SK-MEL-5 (cell line): ENCODE results near the gene GPALPP1. TPM values are rescaled to one million over a fixed set of nuclear protein-coding genes. Genes with fewer than 3 reads are reported as not detected.
"Not testable (repeated sequence)": the region's sequence is repeated elsewhere in the genome, so short reads cannot be mapped to it uniquely, and the experiment has no call there.

Experiments used
- DNase-seq: peaks from one replicate; pipeline ENCODE4 v3.0.0-alpha.2; 2016; ENCODE audit warnings: low read depth, low spot score
- in situ Hi-C: cut with HindIII; loops from 2 replicates; pipeline ENCODE4 v1.10.0; 2016; ENCODE audit warnings: low sequenced_read_pairs, high pct_unique_total_duplicates, low pct_unique_long_range_greater_than_20kb
- small RNA-seq, 2 experiments: library from RNA; depleted of rRNA; stranded (forward); fragments of <200 nt; gene quantifications; one replicate each; pipeline ENCODE3, GENCODE V24; 2014
- total RNA-seq: library from RNA; depleted of rRNA; stranded (reverse); fragments of >200 nt; shearing (Covaris generic); gene quantifications from 2 replicates; pipeline ENCODE4 v1.2.3, GENCODE V29; 2014; rRNA removed

Gene GPALPP1
- total RNA-seq, 1 experiment from 2014 or later: 11.1 TPM

GRCh38 chr13:45048890-45049407 is 59.6 kb downstream of the GPALPP1 start:
- in situ Hi-C loops: no loop called here
- no peak for DNase-seq

- DNase-seq: no peak
- in situ Hi-C loops: no loop called here
These were observed 60.1 kb downstream of the GPALPP1 start for GRCh38 chr13:45049478-45049877.

- in situ Hi-C loops: no loop called here
- no peak for DNase-seq
These were observed 62.0 kb downstream of the GPALPP1 start for GRCh38 chr13:45051315-45051714.

GRCh38 chr13:45055198-45055901 is 66.0 kb downstream of the GPALPP1 start:
- peak; percentile 60 for DNase-seq
- in situ Hi-C loops: no loop called here

GRCh38 chr13:45055902-45056648 is 66.7 kb downstream of the GPALPP1 start:
- in situ Hi-C loops: no loop called here
- peak; percentile 78 for DNase-seq

DNA sequence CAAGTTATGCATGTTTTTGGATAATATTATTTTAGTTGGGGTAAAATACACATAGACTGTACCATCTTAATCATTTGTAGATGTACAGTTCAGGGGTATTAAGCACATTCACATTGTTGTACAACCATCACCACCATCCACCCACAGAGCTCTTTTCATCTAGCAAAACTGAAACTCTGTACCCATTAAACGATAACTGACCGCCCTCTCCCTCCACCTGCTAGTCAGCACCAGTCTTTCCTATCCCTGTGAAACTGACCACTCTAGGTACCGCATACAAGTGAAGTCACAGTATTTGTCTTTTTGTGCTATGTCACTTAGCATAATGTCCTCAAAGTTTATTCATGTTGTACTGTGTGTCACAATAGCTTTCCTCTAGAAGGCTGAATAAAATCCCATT is 70.7 kb downstream of the GPALPP1 start:
- DNase-seq: no peak
- in situ Hi-C loops: no loop called here

GRCh38 chr13:45063261-45063860 is 74.0 kb downstream of the GPALPP1 start:
- in situ Hi-C loops: no loop called here
- no peak for DNase-seq

- DNase-seq, in situ Hi-C loops: not testable (repeated sequence)
These were observed 74.6 kb downstream of the GPALPP1 start for GRCh38 chr13:45063889-45064288.

- DNase-seq: no peak
- in situ Hi-C loops: no loop called here
These were observed 75.6 kb downstream of the GPALPP1 start for GRCh38 chr13:45064889-45065288.

GRCh38 chr13:45068036-45069001 is 79.0 kb downstream of the GPALPP1 start:
- DNase-seq: no peak
- in situ Hi-C loops: no loop called here

DNA sequence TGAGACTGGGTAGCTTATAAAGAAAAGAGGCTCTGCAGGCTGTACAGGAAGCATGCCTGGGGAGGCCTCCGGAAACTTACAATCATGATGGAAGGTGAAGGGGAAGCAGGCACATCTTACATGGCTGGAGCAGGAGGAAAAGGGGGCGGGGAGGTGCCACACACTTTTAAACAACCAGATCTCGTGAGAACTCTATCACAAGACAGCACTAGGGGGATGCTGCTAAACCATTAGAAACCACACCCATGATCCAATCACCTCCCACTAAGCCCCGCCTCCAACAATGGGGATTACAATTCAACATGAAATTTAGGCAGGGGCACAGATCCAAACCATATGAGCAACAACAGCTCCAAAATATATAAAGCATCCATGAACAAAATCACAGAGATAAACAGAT is 84.5 kb downstream of the GPALPP1 start:
- in situ Hi-C loops: no loop called here
- DNase-seq: peak; percentile 36

GRCh38 chr13:45074721-45075120 is 85.4 kb downstream of the GPALPP1 start:
- in situ Hi-C loops: no loop called here
- no peak for DNase-seq

- DNase-seq: no peak
- in situ Hi-C loops: no loop called here
These were observed 88.7 kb downstream of the GPALPP1 start for GRCh38 chr13:45078003-45078402.

Small RNA genes within 50 kb of the gene (small RNA-seq; reads per million reads assigned to genes)
- gene RN7SL49P: 0 to 0.53 reads per million in 2 experiments

Other genes starting within 250 kb of the GPALPP1 start
- gene NUFIP1, start 67 bp upstream of the GPALPP1 start, total RNA-seq: 5.1 and 6.1 TPM in 2 replicates
- 67.7 TPM in 2 replicates for gene GTF2F2, start 131.0 kb downstream of the GPALPP1 start, total RNA-seq
- gene KCTD4, start 211.5 kb downstream of the GPALPP1 start, total RNA-seq: 0.08 and 0.34 TPM in 2 replicates